ENCODE measurements around the gene FUCA2. TPM values are rescaled to one million over a fixed set of nuclear protein-coding genes. Genes with fewer than 3 reads are reported as not detected.

The FUCA2 gene
- total and polyA plus RNA-seq, 10 donors = 12.5 to 59.3 (median 34.6) TPM

DNA sequence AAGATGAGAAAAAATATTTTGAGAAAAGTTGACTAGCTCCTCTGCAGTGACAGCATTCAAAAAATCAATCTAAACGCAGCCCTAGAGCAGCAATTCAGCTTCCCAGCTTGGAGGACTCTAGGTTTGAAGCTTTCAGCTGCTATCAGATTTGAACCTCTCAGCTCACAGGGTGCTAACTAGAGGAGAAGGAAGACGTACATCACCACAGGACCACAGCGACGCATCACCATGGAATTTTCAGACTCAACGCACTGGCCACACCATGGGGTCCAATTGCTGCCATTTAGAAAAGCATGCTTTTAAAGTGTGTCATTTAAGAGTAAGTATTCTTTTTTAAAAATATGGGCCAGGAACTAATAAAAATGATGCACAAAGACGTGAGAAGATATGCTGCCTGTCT is 45.0 kb upstream of the FUCA2 start:
- H3K27ac ChIP-seq = no peak overlapping the region
- WGBS, 5 donors = 81 to 91% (median 86%) methylated on average over 6 of the region's 6 CpGs
- intact Hi-C loops (cut with DNase I; ENCODE audit: low total_unique reads) = no loop called here
- H3K36me3 ChIP-seq = peaks cover 0 to 8% (median 0%) of the 10 kb centered on the region in 6 donors
- no peaks in the 10 kb centered on the region for H3K9me3 ChIP-seq
- H3K4me3 ChIP-seq = no peak overlapping the region
- peaks cover 0 to 17% (median 11%) of the 10 kb centered on the region in 6 donors for H3K4me1 ChIP-seq
- no peaks in the 10 kb centered on the region for H3K27me3 ChIP-seq (replicated peaks in 1 of 7)
- TF ChIP-seq POLR2A (IDR thresholded peaks at IDR 0.05) (no peak), POLR2AphosphoS5 (IDR thresholded peaks at IDR 0.05) (no peak)
- TF ChIP-seq, protein P1, sequence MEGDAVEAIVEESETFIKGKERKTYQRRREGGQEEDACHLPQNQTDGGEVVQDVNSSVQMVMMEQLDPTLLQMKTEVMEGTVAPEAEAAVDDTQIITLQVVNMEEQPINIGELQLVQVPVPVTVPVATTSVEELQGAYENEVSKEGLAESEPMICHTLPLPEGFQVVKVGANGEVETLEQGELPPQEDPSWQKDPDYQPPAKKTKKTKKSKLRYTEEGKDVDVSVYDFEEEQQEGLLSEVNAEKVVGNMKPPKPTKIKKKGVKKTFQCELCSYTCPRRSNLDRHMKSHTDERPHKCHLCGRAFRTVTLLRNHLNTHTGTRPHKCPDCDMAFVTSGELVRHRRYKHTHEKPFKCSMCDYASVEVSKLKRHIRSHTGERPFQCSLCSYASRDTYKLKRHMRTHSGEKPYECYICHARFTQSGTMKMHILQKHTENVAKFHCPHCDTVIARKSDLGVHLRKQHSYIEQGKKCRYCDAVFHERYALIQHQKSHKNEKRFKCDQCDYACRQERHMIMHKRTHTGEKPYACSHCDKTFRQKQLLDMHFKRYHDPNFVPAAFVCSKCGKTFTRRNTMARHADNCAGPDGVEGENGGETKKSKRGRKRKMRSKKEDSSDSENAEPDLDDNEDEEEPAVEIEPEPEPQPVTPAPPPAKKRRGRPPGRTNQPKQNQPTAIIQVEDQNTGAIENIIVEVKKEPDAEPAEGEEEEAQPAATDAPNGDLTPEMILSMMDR (IDR thresholded peaks at IDR 0.05 in 8 of 11, conservative IDR thresholded peaks at IDR 0.05 in 3 of 11) = no peak
- DNase-seq = no peak

GRCh38 chr6:143555582-143555981 is 44.1 kb upstream of the FUCA2 start:
- DNase-seq = no peak
- Histone ChIP-seq H3K27ac (no peak overlapping the region), H3K9me3 (no peaks in the 10 kb centered on the region), H3K4me3 (peak overlapping the region in 1 of 8 donors; percentile 33), H3K27me3 (replicated peaks in 1 of 7) (no peaks in the 10 kb centered on the region), H3K36me3 (peaks cover 0 to 8% (median 0%) of the 10 kb centered on the region in 6 donors), H3K4me1 (peaks cover 0 to 17% (median 11%) of the 10 kb centered on the region in 6 donors)
- WGBS, 5 donors = 73 to 85% (median 76%) methylated on average over 3 of the region's 3 CpGs
- intact Hi-C loops (cut with DNase I; ENCODE audit: low total_unique reads) = no loop called here
- TF ChIP-seq, protein P1 (IDR thresholded peaks at IDR 0.05 in 8 of 11, conservative IDR thresholded peaks at IDR 0.05 in 3 of 11) = no peak
- TF ChIP-seq POLR2AphosphoS5 (IDR thresholded peaks at IDR 0.05) (no peak), POLR2A (IDR thresholded peaks at IDR 0.05) (no peak)

DNA sequence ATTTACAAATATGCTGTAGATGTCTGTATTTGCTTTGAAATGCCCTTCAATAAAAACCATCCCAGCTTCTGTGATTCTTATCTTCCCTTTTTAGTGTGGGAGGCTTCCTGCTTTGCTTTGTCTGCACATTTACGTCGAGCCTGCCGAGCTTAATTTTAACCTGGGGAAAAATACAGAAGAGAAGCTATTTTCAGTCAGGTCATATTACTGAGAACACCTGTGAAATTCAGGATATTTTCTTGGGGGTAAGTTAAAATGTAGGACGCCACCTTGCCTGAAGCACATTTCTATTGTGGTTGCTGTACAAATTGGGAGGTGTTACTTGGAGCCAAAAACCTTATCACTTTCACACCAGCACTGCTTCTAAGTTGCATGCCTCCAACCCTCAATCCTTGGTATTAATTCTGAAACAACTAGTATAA is 43.6 kb upstream of the FUCA2 start:
- peak overlapping the region in 1 of 8 donors; percentile 33 for H3K4me3 ChIP-seq
- peaks cover 0 to 17% (median 11%) of the 10 kb centered on the region in 6 donors for H3K4me1 ChIP-seq
- H3K27me3 ChIP-seq (replicated peaks in 1 of 7) = no peaks in the 10 kb centered on the region
- H3K36me3 ChIP-seq = peaks cover 0 to 8% (median 0%) of the 10 kb centered on the region in 6 donors
- 13 to 19% (median 15%) methylated on average over 4 of the region's 4 CpGs for WGBS, 5 donors
- H3K9me3 ChIP-seq = no peaks in the 10 kb centered on the region
- H3K27ac ChIP-seq = peak overlapping the region in 1 of 8 donors; percentile 2
- no peak for DNase-seq
- intact Hi-C loops (cut with DNase I; ENCODE audit: low total_unique reads) = no loop called here
- TF ChIP-seq POLR2A (IDR thresholded peaks at IDR 0.05) (no peak), POLR2AphosphoS5 (IDR thresholded peaks at IDR 0.05) (no peak)
- TF ChIP-seq, protein P1 (IDR thresholded peaks at IDR 0.05 in 8 of 11, conservative IDR thresholded peaks at IDR 0.05 in 3 of 11) = no peak

DNA sequence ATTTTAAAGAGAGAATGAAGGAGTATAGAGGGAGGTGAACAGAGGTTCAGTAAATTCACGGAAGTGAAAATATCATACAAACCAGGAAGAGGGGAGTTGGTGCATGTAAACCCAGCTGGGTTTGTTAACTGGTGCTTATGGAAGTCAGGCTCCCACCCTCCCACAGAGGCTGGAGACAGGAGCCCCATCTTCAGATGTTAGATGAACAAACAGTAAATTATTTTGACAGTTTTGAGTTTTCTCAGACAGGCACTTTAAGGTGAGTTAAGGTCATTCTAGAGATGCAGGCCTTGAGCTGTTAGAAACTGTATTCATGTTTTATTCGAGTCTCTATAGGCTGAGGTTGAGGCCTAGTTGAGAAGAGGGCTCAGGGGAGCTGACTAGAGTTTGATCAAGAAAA is 41.8 kb upstream of the FUCA2 start:
- Histone ChIP-seq H3K27ac (no peak overlapping the region), H3K4me3 (no peak overlapping the region), H3K4me1 (peaks cover 0 to 24% (median 11%) of the 10 kb centered on the region in 6 donors), H3K9me3 (no peaks in the 10 kb centered on the region), H3K36me3 (peaks cover 0 to 8% (median 0%) of the 10 kb centered on the region in 6 donors), H3K27me3 (replicated peaks in 1 of 7) (no peaks in the 10 kb centered on the region)
- TF ChIP-seq POLR2A (IDR thresholded peaks at IDR 0.05) (no peak), POLR2AphosphoS5 (IDR thresholded peaks at IDR 0.05) (no peak)
- TF ChIP-seq, protein P1 (IDR thresholded peaks at IDR 0.05 in 8 of 11, conservative IDR thresholded peaks at IDR 0.05 in 3 of 11) = no peak
- intact Hi-C loops (cut with DNase I; ENCODE audit: low total_unique reads) = no loop called here
- 77 to 91% (median 90%) methylated on average over 2 of the region's 2 CpGs for WGBS, 5 donors
- no peak for DNase-seq
